Muscle of back (tissue), 13 donors: ENCODE data around the gene LIPA. TPM values are rescaled to one million over a fixed set of nuclear protein-coding genes. Genes with fewer than 3 reads are reported as not detected.
"Not testable (repeated sequence)": the region's sequence is repeated elsewhere in the genome, so short reads cannot be mapped to it uniquely, and the experiment has no call there.

ENCODE experiments used
- DNase-seq, 3 donors: peaks; one replicate each; pipeline versions ENCODE4 v3.0.0 to v3.0.0-alpha.2; 2013
- long read RNA-seq, 9 donors: transcript quantifications; one replicate each; lab custom pipeline, GENCODE V29; 2026
- polyA plus RNA-seq, 10 donors: library from polyadenylated mRNA; unstranded; fragments of 120-200 nt; gene quantifications; one replicate each; pipeline ENCODE4 v1.2.1, GENCODE V29; 2013; ENCODE audit not compliant: insufficient read length in 10 of 10

LIPA gene
- polyA plus RNA-seq: 10 to 100 TPM; 31.8 to 48.9 (median 35.4) TPM
- long read RNA-seq, donor 1, transcript LIPA-202 (10 exons, 2,782 nt): major isoform, 9 of 9 reads
- long read RNA-seq, donor 1, partial matches to known transcripts: 0 of 9 reads
- long read RNA-seq, donor 1, other reads (novel, unspliced or antisense): 0 of 9 reads
- long read RNA-seq, donor 2, transcript LIPA-202 (10 exons, 2,782 nt): major isoform, 11 of 11 reads
- long read RNA-seq, donor 2, partial matches to known transcripts: 0 of 11 reads
- long read RNA-seq, donor 2, other reads (novel, unspliced or antisense): 0 of 11 reads
- long read RNA-seq, donor 3: 0 reads
- long read RNA-seq, donor 4, transcript LIPA-202 (10 exons, 2,782 nt): major isoform, 5 of 5 reads
- long read RNA-seq, donor 4, partial matches to known transcripts: 0 of 5 reads
- long read RNA-seq, donor 4, other reads (novel, unspliced or antisense): 0 of 5 reads
- long read RNA-seq, donor 5, transcript LIPA-202 (10 exons, 2,782 nt): major isoform, 12 of 12 reads
- long read RNA-seq, donor 5, partial matches to known transcripts: 0 of 12 reads
- long read RNA-seq, donor 5, other reads (novel, unspliced or antisense): 0 of 12 reads
- long read RNA-seq, donor 6, transcript LIPA-202 (10 exons, 2,782 nt): major isoform, 14 of 49 reads
- long read RNA-seq, donor 6, partial matches to known transcripts: 0 of 49 reads
- long read RNA-seq, donor 6, other reads (novel, unspliced or antisense): 35 of 49 reads
- long read RNA-seq, donor 7, transcript LIPA-202 (10 exons, 2,782 nt): major isoform, 10 of 10 reads
- long read RNA-seq, donor 7, partial matches to known transcripts: 0 of 10 reads
- long read RNA-seq, donor 7, other reads (novel, unspliced or antisense): 0 of 10 reads
- long read RNA-seq, donor 8, transcript LIPA-202 (10 exons, 2,782 nt): major isoform, 6 of 12 reads
- long read RNA-seq, donor 8, partial matches to known transcripts: 0 of 12 reads
- long read RNA-seq, donor 8, other reads (novel, unspliced or antisense): 6 of 12 reads
- long read RNA-seq, donor 9, partial matches to known transcripts: 0 of 1 reads
- long read RNA-seq, donor 9, other reads (novel, unspliced or antisense): 0 of 1 reads

DNA sequence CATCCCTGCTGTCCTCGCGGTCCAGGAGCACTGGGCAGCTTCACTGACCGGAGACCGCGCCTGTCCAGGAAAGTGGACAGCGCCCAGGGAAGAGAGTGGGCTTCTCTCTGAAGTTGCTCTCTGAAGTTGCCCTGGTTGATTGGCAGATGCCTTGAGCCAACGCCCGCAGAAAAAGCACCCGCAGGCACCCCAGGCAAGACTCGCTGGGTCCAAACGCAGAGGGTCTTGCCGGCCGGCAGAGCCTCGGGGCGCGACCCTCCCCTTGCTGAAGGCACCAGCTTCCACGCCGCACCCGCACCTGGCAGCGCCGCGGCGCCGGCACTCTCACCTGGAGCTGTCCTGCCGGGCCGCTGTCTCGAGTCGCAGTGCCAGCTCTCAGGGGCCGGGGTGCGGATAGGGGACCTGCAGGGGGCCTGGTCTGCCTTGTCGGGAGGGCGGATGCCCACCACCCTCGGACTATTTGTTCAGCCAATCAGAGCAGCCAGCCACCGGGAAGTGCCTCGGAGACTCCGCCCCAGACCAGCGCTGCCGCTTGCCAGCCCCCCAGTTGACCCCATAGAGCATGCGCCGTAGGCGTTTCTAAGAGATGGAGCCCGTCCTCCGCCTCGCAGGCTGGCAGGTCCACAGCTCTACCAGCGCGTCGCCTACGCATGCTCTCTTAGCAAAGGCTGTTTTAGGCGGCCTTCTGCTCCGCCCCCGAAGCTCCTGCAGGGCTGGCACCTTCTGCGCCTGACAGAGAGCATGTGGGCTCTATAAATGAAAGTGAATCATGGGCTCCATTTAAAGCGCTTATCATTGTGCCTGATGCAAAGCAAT lies at the start of gene LIPA:
Gene LIPA (minus strand): TSS at position 367 of the 816 bp plus-strand sequence. CDS start 4,127 bp downstream, outside the sequence.
- peak; percentile 95 to 97 (median 95) for DNase-seq

DNA sequence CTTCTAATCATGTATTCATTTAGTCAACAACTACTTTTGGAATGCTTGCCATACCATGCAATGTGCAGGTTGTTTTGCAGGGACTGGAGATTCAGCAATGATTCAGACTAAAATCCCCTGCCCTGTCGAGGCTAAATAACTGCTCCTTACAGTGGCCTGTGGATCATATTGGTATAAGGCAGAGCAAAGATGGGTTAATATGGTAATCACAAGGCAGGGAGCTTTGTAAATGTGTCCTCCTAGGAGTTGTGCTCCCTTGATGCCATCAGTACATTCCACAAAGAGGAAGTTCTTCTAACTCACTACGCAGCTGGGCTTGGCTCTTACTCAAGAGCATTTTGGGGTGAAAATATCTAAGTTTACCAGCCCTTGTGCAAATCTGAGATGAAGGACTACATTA lies 49.7 kb upstream of the LIPA start:
- DNase-seq: peak in 2 of 3 donors; percentile 52 to 78

DNA sequence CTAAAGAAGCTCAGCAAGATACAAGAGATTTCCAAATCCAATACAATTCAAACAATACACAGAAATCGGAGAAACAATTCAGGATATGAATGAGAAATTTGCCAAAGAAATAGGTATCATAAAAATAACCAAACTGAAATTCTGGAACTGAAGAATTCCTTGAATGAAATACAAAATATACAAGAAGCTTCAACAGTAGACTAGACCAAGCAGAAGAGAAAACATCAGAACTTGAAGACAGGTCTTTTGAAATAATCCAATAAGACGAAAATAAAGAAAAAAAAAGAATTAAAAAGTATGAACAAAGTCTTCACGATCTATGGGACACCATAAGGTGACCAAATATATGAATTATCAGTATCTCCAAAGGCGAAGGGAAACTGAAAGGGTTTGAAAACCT lies 47.5 kb upstream of the LIPA start:
- DNase-seq: no peak

DNA sequence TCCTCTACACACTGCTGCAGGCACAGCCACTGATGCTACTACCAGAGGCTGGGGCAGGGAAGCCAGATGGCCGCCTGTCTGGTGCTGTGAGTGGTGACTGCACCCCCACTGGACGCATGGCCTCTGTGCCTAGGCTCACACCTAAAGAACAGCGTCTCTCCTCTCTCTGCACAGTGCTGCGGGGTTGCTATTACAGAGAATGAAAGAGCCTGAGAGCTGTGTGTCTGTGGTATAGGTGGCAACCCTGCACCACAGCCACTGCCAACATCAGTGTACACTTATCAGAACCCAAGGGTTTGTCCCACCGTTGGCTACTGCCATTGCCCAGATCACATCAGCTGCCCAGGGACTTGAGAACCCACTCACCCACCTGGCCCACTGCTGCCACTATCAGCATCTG lies 46.2 kb upstream of the LIPA start:
- DNase-seq: no peak

- no peak for DNase-seq
Observed at GRCh38 chr10:89297356-89297755, 45.8 kb upstream of the LIPA start.

DNA sequence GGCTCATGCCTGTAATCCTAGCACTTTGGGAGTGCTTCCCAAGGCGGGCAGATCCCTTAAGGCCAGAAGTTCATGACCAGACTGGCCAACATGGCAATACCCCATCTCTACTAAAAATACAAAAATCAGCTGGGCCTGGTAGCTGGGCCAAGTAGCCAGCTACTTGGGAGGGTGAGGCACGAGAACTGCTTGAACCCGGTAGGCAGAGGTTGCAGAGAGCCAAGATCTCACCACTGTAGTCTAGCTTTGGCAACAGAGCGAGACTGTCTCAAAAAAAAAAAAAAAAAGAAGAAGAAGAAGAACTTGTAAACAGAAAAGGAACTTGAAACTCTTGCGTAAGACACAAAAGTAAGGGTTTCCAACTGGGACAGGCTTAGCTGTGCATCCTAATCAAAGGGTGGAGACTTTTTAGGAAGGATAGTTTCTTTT lies 44.7 kb upstream of the LIPA start:
- peak in 1 of 3 donors; percentile 55 for DNase-seq

DNA sequence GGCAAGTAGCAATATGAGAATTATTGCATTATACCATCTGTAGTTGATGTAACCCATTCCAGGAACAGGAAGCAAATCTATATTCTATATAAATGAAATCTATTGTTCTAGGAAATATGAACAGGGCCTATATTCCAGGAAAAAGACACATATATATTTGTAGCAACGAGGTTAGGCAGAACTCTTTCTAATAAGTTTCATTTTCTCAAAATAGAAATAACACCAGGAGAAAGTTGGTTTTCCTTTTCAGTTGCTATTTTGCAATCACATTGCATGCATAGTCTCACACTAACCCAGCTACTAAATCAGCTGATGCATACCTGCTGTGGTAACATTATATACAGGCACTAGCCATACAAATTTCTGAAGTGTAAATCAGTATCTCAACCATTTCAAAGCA lies 44.0 kb upstream of the LIPA start:
- no peak for DNase-seq

DNA sequence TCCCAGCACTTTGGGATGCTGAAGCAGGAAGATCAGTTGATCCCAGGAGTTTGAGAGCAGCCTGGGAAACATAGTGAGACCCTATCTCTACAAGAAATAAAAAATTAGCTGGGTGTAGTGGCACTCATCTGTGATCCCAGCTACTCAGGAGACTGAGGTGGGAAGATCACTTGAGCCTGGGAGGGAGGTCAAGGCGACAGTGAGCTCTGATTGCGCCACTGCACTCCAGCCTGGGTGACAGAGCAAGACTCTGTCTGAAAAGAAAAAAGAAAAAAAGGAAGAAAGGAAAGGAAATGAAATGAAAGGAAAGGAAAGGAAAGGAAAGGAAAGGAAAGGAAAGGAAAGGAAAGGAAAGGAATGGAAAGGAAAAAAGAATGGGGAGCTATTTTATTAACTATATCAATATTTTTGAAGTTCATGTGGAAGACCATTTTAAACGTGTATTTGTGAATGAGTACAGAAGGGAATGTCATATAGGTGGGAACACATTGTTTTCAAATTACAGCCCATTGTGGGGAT lies 43.2 kb upstream of the LIPA start:
- DNase-seq: no peak

DNA sequence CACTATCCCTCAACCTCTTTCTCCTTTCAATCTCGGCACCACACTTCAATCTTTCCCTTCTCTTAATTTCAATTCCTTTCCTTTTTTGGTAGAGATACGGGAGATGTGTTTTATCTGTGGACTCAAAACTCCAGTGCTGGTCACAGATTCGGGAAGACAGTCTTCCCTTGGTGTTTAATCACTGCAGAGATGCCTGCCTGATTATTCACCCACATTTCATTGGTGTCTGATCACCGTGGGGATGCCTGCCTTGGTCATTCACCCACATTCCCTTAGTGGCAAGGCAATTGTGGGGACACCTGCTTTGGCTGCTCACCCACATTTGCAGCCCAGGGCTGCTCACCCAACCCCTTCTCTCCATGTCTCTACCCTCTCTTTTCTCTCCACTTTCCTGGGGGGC lies 33.7 kb upstream of the LIPA start:
- DNase-seq: not testable (repeated sequence)

- DNase-seq: not testable (repeated sequence)
Observed at GRCh38 chr10:89284711-89285110, 33.1 kb upstream of the LIPA start.

DNA sequence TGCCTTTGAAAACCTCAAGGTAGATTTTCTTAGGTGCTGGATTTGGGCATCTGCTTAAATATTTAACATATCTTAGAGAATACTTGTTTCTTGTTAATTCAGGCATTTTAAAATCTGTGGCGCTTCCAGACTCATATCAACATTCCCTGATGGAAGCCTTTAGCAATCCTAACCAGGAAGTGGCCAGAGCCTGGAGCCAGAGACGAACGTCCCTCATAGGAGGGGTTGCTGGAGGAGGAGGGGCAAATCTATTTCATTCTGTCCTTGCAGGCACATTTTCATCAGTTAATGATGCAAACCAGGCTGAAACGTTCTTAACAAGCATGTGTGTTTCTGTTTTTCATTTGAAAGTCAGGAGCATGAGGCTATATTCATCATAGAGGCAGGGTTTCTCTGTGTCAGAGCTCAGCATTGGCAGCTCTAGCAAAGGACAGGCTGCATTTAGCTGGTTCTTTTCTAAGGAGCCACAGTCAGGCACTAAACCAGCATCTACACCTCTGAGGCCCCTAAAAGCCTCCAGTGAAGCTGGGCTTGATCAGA lies 32.4 kb upstream of the LIPA start:
- peak; percentile 82 to 92 (median 87) for DNase-seq

DNA sequence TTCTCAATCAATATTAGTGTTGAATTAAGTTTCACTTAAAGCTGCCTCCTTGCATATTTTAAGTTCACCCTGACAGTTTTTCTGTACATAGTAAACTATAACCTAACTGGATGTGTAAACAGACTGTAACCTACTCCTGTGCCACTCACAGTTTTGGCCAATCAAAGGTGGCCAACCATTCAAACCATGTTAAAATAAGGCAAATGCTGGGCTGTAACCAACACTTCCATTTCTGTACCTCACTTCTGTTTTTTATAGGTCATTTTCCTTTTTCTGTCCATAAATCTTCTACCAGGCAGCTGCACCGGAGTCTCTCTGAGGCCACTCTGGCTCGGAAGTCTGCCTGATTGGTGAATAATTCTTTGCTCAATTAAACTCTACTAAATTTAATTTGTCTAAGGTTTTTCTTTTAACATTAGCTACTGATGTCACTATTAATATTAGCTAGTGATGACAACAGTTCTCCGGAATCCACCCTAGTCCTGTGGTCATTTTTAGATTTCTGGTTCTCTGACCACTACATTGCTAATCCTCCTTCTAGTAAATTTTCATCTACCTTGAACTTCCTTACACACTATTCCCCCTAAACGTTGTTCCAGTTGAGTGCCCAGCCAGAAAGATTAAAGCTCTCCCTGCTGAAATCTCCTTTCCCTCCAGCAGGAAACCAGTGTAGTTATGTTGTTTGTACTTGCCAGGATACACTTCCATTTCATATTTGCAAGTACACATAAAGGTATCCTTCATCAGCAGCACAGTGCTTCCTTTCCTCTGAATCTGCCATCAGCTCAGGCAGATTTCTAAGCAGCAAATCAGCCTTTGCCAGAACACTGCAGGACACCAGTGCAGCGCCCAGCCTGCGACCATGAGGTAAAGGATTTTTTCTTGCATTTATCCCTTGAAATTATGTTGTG lies 31.7 kb upstream of the LIPA start:
- peak in 2 of 3 donors; percentile 52 to 75 for DNase-seq

DNA sequence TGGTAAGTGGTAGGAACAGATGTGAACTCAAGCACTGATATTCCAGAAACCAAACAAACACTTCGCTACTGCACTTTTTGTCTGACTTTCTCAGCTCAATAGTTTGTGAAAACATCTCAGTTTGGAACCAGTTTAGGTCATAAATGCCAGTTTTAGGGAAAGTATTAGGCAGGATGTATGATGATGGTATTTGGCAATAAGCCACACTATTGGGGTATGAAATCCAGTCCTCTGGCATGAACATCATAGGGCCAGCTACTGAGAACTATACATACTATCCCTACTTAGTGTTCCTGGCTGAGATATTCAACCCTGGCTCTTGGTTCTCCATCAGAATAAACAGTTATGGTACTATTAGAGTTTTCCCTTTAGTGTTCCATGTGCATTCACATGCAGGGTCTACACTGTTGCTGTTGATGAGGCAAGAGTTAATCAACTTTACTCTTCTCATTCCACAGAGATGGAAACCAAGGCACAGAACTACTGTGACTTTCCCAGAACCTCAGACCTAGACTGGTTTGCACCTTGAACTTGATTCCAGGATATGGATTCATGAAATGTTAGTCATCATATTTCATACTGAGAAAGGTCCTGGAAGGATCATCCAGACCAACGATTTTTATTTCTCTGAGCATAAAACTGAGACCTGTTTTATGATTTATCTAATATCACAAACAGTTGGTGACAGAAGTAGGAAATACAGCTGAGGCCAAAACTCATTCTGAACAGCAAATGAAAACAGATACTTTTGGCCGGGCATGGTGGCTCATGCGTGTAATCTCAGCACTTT lies 30.2 kb upstream of the LIPA start:
- DNase-seq: no peak

DNA sequence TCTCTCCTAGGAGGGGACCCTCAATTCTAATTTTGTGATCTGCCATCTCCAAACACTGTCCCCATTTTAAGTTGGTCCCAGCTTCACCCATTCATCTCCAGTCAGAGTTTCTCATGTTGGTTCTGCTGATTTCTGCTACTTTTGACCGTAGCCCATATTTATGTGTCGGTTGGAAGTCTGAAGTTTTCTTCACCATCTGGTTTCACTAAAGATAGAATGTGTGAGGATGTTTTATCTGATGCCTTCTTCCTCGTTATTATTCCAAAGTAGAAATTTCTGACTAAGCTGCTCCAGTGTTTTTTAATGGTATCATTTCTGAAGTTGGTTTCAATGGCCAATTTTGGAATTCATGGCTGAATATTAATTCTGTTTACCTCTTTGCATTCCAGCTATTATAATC lies 28.9 kb upstream of the LIPA start:
- peak in 1 of 3 donors; percentile 40 for DNase-seq

DNA sequence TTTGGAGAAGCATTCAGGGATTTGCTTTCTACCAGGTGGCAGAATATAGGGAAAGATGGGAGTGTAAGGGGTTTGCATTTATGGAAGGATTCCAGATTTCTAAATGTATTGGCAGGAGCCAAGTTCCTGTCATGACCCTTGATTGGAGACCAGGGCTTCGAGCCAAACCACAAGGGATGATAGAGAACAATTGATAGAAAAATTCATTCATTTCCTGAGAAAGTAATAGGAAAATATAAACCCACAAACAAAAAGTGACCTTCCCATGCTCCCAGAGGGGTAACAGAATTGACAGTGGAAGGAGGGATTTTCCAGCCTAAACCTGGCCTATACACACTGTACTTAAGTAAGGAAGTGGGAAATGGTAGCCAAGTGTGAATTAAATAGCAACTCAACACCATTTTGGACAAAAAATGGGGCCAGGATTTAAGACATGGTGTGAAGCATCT lies 27.9 kb upstream of the LIPA start:
- peak in 2 of 3 donors; percentile 41 to 76 for DNase-seq

DNA sequence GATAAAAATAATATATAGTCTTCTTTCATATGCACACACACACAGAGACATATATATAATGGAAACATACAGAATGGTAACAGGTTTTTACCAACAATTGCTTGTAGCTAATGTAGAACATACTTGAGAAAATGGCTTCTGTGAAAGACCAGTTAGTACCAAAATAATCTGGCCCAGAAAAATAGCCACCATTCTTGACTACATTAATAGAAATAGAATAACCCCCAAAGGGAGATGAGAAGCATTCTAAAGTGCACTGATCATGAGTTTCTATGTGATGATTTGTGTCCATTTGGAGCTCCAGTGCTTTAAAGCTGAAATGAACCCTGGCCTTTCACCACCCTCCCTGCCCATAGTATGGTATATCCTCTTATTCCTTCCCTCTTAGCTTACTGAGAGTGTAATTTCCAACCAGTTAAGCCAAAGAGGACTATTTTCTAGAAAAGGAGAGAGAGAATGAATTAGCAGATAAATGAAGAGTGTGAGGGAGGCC lies 27.4 kb upstream of the LIPA start:
- DNase-seq: peak in 1 of 3 donors; percentile 73

DNA sequence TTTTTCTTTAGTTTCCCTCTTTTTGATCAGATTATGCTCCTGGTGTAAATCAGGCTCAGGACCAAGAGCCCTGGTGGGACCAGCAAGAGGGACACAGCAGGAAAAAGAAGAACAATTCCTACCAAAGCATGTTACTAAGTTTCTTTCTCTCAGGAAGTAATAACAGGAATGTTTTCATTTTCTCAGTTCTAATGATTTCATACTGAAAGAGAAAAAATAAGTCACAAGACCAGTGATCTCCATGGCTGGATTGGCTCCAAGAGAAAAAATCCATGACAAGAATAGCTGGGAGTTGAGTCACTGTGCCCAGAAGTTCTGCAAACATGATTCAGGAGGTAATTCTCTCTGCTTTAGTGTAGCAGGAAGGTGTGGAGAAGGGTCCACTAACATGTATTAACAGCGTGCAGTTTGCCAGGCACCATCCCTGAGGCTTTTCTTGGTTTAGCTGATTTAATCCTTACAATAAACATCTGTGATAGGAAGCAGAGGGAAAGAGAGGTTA lies 26.5 kb upstream of the LIPA start:
- DNase-seq: peak; percentile 86 to 97 (median 93)

GRCh38 chr10:89275383-89275782 lies 23.8 kb upstream of the LIPA start:
- no peak for DNase-seq
